NCI-H2029 treated with DMSO at 0.1 percent for 48 hours (cell line): ENCODE measurements around the gene GAGE12J.
"Not testable (repeated sequence)": the region's sequence is repeated elsewhere in the genome, so short reads cannot be mapped to it uniquely, and the experiment has no call there.

ENCODE experiments used
- DNase-seq: peaks from one replicate; lab custom pipeline; 2025; lab: John Stamatoyannopoulos, UW

GAGE12J gene

GRCh38 chrX:49310371-49310770, 11.5 kb upstream of the GAGE12J start:
- DNase-seq = no peak

DNA sequence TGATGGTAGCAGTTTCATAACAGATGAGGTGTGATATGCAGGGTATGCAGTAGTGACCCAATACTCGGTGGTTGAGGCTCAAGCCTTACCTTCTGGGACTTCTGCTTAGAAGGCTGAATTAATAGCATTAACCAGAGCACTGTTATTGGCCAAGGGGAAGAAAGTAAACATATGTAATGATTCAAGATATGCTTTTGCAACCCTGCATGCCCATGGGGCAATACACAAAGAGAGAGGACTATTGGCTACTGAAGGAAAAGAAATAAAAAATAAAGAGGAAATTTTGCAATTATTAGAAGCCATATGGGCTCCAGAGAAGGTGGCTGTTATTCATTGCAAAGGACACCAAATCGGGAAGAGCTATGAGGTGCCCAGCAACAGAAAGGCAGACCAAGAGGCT, 9.7 kb upstream of the GAGE12J start:
- no peak for DNase-seq

DNA sequence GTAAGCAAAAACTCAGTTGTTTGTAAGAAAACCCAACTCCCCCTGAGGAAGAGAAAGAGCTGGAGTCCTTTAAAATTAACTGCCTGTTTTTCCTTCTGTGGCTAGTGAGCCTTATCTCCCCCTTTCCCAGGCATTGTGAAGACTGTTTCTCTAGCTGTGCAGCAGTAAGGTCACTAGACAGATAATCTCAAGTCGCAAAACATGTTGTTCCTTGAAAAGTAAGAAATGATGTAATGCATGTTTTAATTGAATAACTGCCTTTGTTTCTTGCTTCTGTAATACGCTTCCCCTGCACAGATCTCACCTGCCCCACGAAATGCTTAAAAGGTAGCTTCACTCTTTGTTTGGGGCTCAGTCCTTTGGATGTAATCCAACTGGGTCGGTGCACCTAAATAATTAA, 5.8 kb upstream of the GAGE12J start:
- DNase-seq = no peak

GRCh38 chrX:49322266-49322665, 429 bp downstream of the GAGE12J start:
- not testable (repeated sequence) for DNase-seq

- not testable (repeated sequence) for DNase-seq
These were observed 1.9 kb downstream of the GAGE12J start for GRCh38 chrX:49323735-49324134.

GRCh38 chrX:49330421-49330820, 8.6 kb downstream of the GAGE12J start:
- DNase-seq = not testable (repeated sequence)

- not testable (repeated sequence) for DNase-seq
These were observed 9.4 kb downstream of the GAGE12J start, which contains the start of gene GAGE13 for GRCh38 chrX:49331282-49331681. Gene GAGE13, plus strand, starts transcription at chrX:49331582. Its CDS starts 1,156 bp downstream, at chrX:49332738.

DNA sequence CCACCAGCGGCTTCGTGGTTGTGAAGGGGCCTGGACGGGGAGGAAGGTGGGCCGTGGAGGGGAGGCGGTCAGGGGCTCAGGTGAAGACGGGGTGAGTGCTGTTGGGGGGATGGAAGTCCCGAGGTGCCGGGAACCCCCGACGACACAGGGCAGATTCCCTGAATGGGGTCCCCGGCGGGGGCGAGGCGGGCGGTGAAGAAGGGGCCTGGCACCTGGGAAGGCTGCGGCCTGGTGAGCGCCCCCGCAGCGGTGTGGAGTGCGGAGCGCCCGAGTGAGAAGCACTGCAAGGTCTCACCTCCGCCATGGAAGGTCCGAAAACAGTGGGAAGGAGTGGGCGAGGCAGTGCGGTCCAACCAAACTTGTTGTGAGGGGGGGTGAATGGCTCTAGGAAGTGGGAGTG, 10.0 kb downstream of the GAGE12J start:
- DNase-seq = not testable (repeated sequence)

- DNase-seq = not testable (repeated sequence)
These were observed 19.6 kb downstream of the GAGE12J start for GRCh38 chrX:49341449-49341848.

- DNase-seq = not testable (repeated sequence)
These were observed 22.8 kb downstream of the GAGE12J start for GRCh38 chrX:49344496-49345175.

- not testable (repeated sequence) for DNase-seq
These were observed 23.6 kb downstream of the GAGE12J start for GRCh38 chrX:49345402-49345801.

DNA sequence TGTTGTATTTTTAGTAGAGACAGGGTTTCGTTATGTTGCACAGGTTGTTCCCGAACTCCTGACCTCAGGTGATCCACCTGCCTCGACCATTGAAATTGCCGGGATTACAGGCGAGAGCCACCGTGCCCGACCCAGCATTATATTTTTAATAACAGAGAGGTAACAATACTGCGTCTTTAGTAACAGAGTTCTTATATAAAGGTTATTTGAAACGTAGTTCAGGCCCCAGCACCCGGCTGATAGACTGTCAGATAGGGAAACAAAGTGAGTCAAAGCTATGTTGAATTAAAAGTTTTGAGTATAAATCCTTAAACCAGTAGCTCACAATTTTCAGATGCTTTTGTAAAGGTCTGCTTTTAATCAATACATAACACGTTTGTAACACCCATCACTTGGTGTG, 24.3 kb downstream of the GAGE12J start:
- not testable (repeated sequence) for DNase-seq
